Large intestine (tissue), 3 donors: ENCODE data around the gene RXYLT1. TPM values are rescaled to one million over a fixed set of nuclear protein-coding genes. Genes with fewer than 3 reads are reported as not detected.
A peak's percentile ranks its signal among the peaks of the same experiment; 100 is the strongest.

Experiments used
- DNase-seq, 2 donors: peaks; one replicate each; pipeline versions ENCODE4 v3.0.0 to v3.0.0-alpha.2; 2013
- H3K27ac ChIP-seq: one replicate; pipeline ENCODE4 v1.5.1; 2013; ENCODE audit warnings: low read length
- H3K27me3 ChIP-seq: 2 replicates; pipeline ENCODE4 v1.6.1; 2013; ENCODE audit warnings: low read length; ENCODE audit not compliant: control insufficient read depth, insufficient read depth
- H3K36me3 ChIP-seq: 2 replicates; pipeline ENCODE4 v1.6.1; 2013; ENCODE audit warnings: low read length; ENCODE audit not compliant: control insufficient read depth, insufficient read depth
- H3K4me1 ChIP-seq: one replicate; pipeline ENCODE4 v1.6.1; 2013; ENCODE audit warnings: low read length; ENCODE audit not compliant: control insufficient read depth, insufficient read depth
- H3K4me3 ChIP-seq: one replicate; pipeline ENCODE4 v1.5.1; 2013; ENCODE audit warnings: low read length
- H3K9me3 ChIP-seq: one replicate; pipeline ENCODE4 v1.6.1; 2013; ENCODE audit warnings: mild to moderate bottlenecking, low read depth, low read length, moderate library complexity; ENCODE audit not compliant: control insufficient read depth
- WGBS: methylation state at CpG from one replicate; pipeline ENCODE4 v1.1.5; 2013; ENCODE audit warnings: low lambda C conversion rate; ENCODE audit not compliant: insufficient coverage; 5-methylcytosine and 5-hydroxymethylcytosine counted together
- polyA plus RNA-seq: library from polyadenylated mRNA; unstranded; fragments of 120-200 nt; gene quantifications from one replicate; pipeline ENCODE4 v1.2.1, GENCODE V29; 2013

Gene RXYLT1
- polyA plus RNA-seq, 1 donor, result 21.5 TPM

GRCh38 chr12:63795032-63795687, 15.5 kb downstream of the RXYLT1 start:
- Histone ChIP-seq H3K4me3 (no peak overlapping the region), H3K4me1 (no peaks in the 10 kb centered on the region), H3K36me3 (peaks cover 4% of the 10 kb centered on the region), H3K9me3 (no peaks in the 10 kb centered on the region), H3K27ac (no peak overlapping the region), H3K27me3 (no peaks in the 10 kb centered on the region)
- 86% methylated on average over 2 of the region's 10 CpGs for WGBS
- no peak for DNase-seq

- Histone ChIP-seq H3K27me3 (no peaks in the 10 kb centered on the region), H3K9me3 (no peaks in the 10 kb centered on the region), H3K4me3 (no peak overlapping the region), H3K36me3 (peaks cover 2% of the 10 kb centered on the region), H3K4me1 (no peaks in the 10 kb centered on the region), H3K27ac (no peak overlapping the region)
- 100% methylated on average over 4 of the region's 6 CpGs for WGBS
- no peak for DNase-seq
These were observed 16.2 kb downstream of the RXYLT1 start for GRCh38 chr12:63795944-63796343.

GRCh38 chr12:63802012-63802608, 22.4 kb downstream of the RXYLT1 start:
- H3K27me3 ChIP-seq, result no peaks in the 10 kb centered on the region
- DNase-seq, result no peak
- H3K4me1 ChIP-seq, result no peaks in the 10 kb centered on the region
- H3K27ac ChIP-seq, result no peak overlapping the region
- H3K4me3 ChIP-seq, result no peak overlapping the region
- H3K9me3 ChIP-seq, result no peaks in the 10 kb centered on the region
- H3K36me3 ChIP-seq, result peaks cover 4% of the 10 kb centered on the region
- 86% methylated on average over 4 of the region's 6 CpGs for WGBS

- no peak overlapping the region for H3K4me3 ChIP-seq
- no peak for DNase-seq
- whole genome bisulfite sequencing, result 100% methylated on average over 1 of the region's 2 CpGs
- no peaks in the 10 kb centered on the region for H3K9me3 ChIP-seq
- peaks cover 11% of the 10 kb centered on the region for H3K36me3 ChIP-seq
- H3K4me1 ChIP-seq, result no peaks in the 10 kb centered on the region
- H3K27ac ChIP-seq, result no peak overlapping the region
- no peaks in the 10 kb centered on the region for H3K27me3 ChIP-seq
These were observed 25.0 kb downstream of the RXYLT1 start for GRCh38 chr12:63804746-63805145.

- Histone ChIP-seq H3K36me3 (peaks cover 11% of the 10 kb centered on the region), H3K4me1 (no peaks in the 10 kb centered on the region), H3K27me3 (no peaks in the 10 kb centered on the region), H3K9me3 (no peaks in the 10 kb centered on the region), H3K4me3 (no peak overlapping the region), H3K27ac (no peak overlapping the region)
- WGBS, result 57% methylated on average over 1 of the region's 3 CpGs
- peak in 1 of 2 donors; percentile 17 for DNase-seq
These were observed 26.3 kb downstream of the RXYLT1 start for GRCh38 chr12:63805704-63806672.

GRCh38 chr12:63808631-63809030, 28.9 kb downstream of the RXYLT1 start:
- Histone ChIP-seq H3K27ac (no peak overlapping the region), H3K27me3 (no peaks in the 10 kb centered on the region), H3K9me3 (no peaks in the 10 kb centered on the region), H3K36me3 (peaks cover 11% of the 10 kb centered on the region), H3K4me1 (no peaks in the 10 kb centered on the region), H3K4me3 (no peak overlapping the region)
- no CpG with 5 or more reads among the region's 5 CpGs for WGBS
- DNase-seq, result no peak

GRCh38 chr12:63809566-63809965, 29.9 kb downstream of the RXYLT1 start:
- WGBS, result 100% methylated on average over 3 of the region's 4 CpGs
- Histone ChIP-seq H3K9me3 (no peaks in the 10 kb centered on the region), H3K27me3 (no peaks in the 10 kb centered on the region), H3K4me3 (no peak overlapping the region), H3K36me3 (peaks cover 11% of the 10 kb centered on the region), H3K4me1 (no peaks in the 10 kb centered on the region), H3K27ac (no peak overlapping the region)
- DNase-seq, result no peak

- no peak overlapping the region for H3K4me3 ChIP-seq
- H3K4me1 ChIP-seq, result no peaks in the 10 kb centered on the region
- H3K36me3 ChIP-seq, result peaks cover 7% of the 10 kb centered on the region
- no peaks in the 10 kb centered on the region for H3K27me3 ChIP-seq
- no peaks in the 10 kb centered on the region for H3K9me3 ChIP-seq
- DNase-seq, result no peak
- no peak overlapping the region for H3K27ac ChIP-seq
- 89% methylated on average over 1 of the region's 2 CpGs for WGBS
These were observed 31.6 kb downstream of the RXYLT1 start for GRCh38 chr12:63811334-63811733.

GRCh38 chr12:63811755-63812154, 32.0 kb downstream of the RXYLT1 start:
- Histone ChIP-seq H3K27ac (no peak overlapping the region), H3K4me3 (no peak overlapping the region), H3K4me1 (no peaks in the 10 kb centered on the region), H3K27me3 (no peaks in the 10 kb centered on the region), H3K36me3 (peaks cover 7% of the 10 kb centered on the region), H3K9me3 (no peaks in the 10 kb centered on the region)
- DNase-seq, result no peak
- WGBS, result 86% methylated on average over 2 of the region's 2 CpGs

- 50% methylated on average over 1 of the region's 4 CpGs for whole genome bisulfite sequencing
- H3K27ac ChIP-seq, result no peak overlapping the region
These were observed 34.5 kb downstream of the RXYLT1 start for GRCh38 chr12:63814146-63814772.

More at GRCh38 chr12:63814146-63814772, 34.5 kb downstream of the RXYLT1 start:
- Histone ChIP-seq H3K27me3 (no peaks in the 10 kb centered on the region), H3K9me3 (peaks cover 3% of the 10 kb centered on the region), H3K4me3 (no peak overlapping the region), H3K4me1 (no peaks in the 10 kb centered on the region), H3K36me3 (no peaks in the 10 kb centered on the region)
- DNase-seq, result no peak
